HG02852 (cell line): Measurements from ENCODE around the gene FHL1.
"Not testable (repeated sequence)": the region's sequence is repeated elsewhere in the genome, so short reads cannot be mapped to it uniquely, and the experiment has no call there.

Source experiments
- ATAC-seq: cut with Tn5 transposase; IDR thresholded peaks from one replicate; pipeline ENCODE4 v1.9.1; 2021; ENCODE audit warnings: mild to moderate bottlenecking, moderate library complexity; ENCODE audit not compliant: unreplicated experiment

Gene FHL1

GRCh38 chrX:136146614-136147314, 569 bp upstream of the FHL1 start:
- no peak for ATAC-seq

DNA sequence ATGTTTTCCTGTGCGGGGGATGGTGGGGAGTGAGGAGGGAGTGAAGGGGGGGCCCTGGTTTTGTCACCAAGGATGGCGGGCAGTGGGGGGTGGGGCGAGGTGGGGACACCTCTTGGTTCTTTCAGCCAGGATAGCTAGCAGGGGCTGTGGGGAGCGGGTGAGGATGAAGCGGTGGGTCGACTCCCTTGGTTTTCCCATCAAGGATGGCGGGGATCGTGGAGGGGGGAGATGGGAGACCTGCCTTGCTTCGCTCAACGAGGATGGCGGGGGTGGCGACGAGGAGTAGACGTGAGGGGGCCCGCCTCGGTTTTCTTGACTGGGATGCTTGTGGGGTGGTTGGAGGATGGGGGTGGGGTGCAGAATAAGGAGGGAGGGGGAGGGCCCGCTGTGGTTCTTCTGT, 643 bp downstream of the FHL1 start:
- ATAC-seq: no peak

GRCh38 chrX:136148391-136148790, 1.1 kb downstream of the FHL1 start:
- no peak for ATAC-seq

GRCh38 chrX:136154998-136155397, 7.7 kb downstream of the FHL1 start:
- ATAC-seq: no peak

DNA sequence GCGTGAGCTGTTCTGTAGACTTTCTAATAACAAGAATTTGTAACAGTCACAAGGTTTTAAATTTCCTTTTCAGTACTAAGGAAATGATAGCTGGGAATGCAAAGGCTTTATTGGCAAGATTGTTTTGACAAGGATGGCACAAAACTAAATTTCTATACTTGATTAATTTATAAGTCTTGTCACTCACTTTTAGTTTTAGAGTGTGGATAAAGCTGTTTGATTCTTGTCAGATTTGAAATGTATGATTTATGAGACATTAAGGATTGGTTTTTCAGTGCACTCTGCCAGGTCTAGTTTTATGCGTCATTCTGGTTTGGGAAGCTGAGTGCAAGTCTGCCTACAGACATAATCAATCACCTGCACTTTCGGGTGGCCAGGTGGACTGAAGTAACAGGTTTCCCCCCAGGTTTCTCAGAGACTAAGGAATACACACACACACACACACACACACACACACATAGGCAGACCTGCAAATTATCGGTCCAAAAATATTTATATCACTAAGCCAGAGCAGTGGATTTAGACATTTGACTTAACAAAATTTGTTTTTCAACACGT, 9.3 kb downstream of the FHL1 start:
- ATAC-seq: no peak

- peak; percentile 45 for ATAC-seq
Measured at GRCh38 chrX:136157187-136157586, 9.9 kb downstream of the FHL1 start.

- ATAC-seq: no peak
Measured at GRCh38 chrX:136158685-136159084, 11.4 kb downstream of the FHL1 start.

GRCh38 chrX:136159611-136160025, 12.3 kb downstream of the FHL1 start:
- no peak for ATAC-seq

- ATAC-seq: peak; percentile 61
Measured at GRCh38 chrX:136162827-136163570, 15.7 kb downstream of the FHL1 start.

DNA sequence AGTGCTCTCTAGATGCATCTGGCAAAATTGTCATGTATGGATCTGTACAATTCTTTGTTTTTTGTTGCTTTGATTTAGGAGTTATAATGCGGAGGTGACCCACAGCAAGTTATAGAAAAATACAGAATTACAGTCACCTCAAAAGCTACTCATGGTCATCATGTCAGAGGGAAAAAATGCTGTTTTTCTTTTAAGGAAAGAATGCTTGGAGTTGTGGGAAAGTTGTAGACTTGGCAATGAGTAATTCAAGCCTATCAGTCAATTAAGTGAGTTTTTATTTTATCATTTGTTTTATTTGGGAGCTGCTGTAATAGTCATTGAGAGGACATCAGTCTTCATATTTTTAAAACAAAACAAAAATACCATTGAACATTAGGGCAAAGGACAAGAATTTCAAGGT, 16.4 kb downstream of the FHL1 start:
- ATAC-seq: no peak

- ATAC-seq: no peak
Measured at GRCh38 chrX:136165406-136165805, 18.1 kb downstream of the FHL1 start.

GRCh38 chrX:136166221-136166855, 19.0 kb downstream of the FHL1 start:
- ATAC-seq: no peak

- not testable (repeated sequence) for ATAC-seq
Measured at GRCh38 chrX:136167989-136168388, 20.7 kb downstream of the FHL1 start.

DNA sequence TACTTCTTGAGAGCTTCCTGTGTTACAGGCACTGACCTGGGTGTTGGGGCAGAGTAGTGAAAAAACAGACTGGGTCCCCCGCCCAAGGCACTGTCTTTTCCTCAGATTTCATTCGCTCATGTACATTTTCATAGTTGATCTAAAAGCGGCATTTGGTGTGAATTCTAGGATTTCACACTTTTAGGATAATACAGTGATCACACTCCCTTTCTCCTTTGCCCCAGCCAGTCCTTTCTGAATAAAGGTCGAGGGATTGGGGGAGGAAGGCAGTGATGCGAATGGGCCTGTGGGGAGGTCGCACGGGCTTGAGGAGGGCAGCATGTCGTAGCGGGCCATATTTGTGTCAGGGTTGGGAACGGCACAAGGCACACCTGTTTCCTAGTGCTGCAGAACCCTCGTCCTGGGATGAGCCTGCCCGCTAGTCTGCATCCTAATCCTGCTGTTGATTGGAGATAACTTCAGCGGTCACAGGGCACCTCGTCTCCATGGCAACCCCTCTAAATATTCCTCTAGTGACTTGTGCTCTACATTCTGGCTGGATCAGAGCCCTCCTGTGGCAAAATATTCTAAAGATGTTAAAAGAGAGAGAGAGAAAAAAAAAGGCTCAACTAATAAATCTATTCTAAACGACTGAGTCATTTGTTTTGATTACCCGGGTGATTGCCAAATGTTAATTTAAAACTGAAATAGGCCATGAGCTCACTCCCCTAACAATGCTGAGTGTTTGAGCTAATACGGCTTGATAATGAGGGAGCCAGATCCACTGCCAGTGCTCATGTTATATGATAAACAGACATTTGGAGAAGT, 21.8 kb downstream of the FHL1 start:
- no peak for ATAC-seq

GRCh38 chrX:136170139-136170800, 22.9 kb downstream of the FHL1 start:
- ATAC-seq: no peak

DNA sequence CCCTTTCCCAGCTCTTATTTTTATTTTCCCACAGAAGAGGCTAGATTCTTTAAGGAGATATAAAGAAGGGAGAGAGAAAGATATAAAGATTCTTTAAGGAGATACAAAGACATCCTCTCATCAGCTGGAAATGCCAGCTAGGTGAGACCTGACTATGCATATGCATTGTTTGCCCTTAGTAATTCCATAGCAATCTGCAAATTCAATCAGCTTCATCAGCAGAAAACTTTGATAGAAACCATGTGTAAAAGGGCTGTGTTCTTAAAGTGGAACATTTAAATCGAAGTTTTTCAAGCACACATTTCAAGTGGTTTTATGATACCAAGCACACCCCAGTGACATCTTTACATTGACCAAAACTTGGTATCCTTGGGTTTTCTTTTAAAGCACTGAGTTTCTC, 24.1 kb downstream of the FHL1 start:
- no peak for ATAC-seq

GRCh38 chrX:136176399-136176825, 29.1 kb downstream of the FHL1 start:
- no peak for ATAC-seq

- no peak for ATAC-seq
Measured at GRCh38 chrX:136179133-136179532, 31.8 kb downstream of the FHL1 start.

GRCh38 chrX:136182414-136182813, 35.1 kb downstream of the FHL1 start:
- no peak for ATAC-seq

DNA sequence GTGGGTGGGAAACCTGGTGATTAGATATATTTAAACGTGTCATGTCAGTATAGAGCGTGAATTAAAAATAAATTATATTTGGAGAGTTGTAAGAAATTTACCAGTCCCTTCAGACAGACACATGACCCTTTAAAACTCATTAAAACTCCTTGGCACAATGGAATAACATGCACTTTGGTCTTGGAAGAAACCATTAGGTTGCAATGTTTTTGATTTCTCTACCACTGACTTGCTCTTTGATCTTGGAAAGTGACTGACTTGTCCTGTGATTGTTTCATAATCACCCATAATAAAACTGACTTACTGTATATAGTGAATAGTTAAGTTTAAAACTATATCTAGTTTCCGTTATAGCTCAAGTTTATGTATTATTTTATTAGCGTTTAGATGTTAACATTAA, 35.8 kb downstream of the FHL1 start:
- ATAC-seq: no peak
